Stimulated activated CD4-positive, alpha-beta T cell treated with anti-CD3 and anti-CD28 coated beads, TNF-alpha, amount 100 ng/mL, for 1 hour (primary cell): ENCODE measurements around the gene ZMAT5.
A peak's percentile ranks its signal among the peaks of the same experiment; 100 is the strongest.

ENCODE experiments used
- DNase-seq, 3 donors: peaks; one replicate each; pipeline ENCODE4 v3.0.0-alpha.2; 2020; ENCODE audit warnings: low read depth in 3 of 3, low spot score in 1 of 3

The ZMAT5 gene

DNA sequence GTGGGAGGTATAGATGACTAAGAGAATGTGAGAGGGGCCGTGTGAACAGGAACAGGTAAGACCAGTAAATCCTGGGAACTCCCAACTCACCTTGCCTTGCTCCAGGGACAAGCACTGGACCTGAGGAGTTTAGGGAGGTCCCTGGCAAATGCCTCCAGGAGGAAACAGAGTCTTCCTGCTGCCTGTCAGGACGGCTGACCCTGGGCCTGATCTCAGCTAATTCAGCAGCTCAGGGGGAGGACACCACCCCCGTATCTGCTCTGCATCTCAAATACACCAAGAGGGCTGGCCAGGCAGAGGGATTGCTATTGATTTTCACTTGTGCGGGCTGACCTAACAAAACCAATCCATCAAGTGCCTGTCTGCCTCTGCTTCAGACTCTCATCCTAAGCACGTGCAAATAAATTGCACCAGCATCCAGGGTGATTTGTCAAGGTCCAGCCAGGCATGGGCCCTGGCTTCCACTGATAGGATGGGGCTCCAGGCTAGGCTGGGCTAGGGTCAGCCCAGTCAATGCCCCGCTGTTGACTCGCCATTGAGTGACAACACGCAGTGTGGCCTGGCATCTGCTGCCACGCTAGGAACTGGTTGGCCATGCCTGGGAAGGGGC lies 20.7 kb upstream of the ZMAT5 start:
- DNase-seq: no peak

DNA sequence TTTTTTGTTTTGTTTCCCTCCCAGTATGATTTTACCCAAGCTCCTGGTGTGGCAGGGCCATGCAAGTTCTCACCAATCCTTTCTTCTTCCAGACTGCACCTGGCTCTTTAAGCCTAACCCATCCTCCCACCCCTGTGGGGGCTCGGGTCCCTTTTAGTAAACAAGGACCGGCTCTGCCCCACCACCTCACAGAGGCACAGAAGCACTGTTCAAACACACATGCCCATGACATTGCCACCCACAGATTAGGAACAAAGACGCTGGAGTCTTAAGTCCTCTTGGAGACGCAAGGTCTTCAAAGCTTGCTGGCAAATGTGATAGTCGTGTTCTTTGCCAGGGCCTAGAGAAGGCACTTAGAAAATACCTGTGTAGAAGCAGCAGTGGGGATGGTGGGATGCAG lies 19.2 kb upstream of the ZMAT5 start:
- DNase-seq: no peak

- no peak for DNase-seq
Measured at GRCh38 chr22:29784451-29785361, 17.9 kb upstream of the ZMAT5 start.

DNA sequence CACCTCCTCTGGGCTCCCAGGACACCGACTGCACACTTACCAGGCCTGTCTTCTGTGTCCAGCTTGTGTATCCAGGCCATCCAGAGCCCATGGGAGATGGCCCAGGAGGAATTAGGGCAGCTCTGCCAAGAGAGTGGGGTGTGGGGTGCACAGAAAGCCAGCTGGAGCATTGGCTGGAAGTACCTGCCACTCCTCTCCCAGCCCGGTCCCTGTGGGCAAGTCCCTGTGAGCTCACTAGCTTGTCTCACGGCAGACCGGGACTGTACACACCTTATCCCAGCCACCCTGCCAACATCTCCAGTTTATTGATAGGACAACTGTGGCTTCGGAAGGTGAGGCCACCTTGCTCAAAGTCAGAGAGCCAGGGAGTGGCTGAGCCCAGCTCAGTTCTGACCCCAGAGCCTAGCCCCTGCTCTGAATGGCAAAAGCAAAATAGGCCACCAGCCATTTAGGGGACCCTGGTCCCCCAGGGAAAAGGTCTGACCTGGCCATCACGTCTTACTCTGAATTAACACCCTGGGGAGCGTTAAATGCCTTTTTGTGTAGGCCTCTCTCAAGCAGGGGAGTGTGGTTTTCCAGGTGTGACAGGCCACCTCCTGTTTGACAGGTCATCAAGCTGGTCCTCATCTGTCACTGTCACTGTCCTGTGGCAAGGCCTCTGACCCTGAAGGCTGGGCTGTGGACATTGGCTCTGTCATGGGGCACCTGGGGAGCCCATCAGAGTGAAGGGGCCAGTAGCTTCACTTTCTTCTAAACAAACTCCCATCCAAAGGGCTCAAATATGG lies 15.4 kb upstream of the ZMAT5 start:
- no peak for DNase-seq

GRCh38 chr22:29780748-29781676 lies 14.2 kb upstream of the ZMAT5 start:
- DNase-seq: no peak

DNA sequence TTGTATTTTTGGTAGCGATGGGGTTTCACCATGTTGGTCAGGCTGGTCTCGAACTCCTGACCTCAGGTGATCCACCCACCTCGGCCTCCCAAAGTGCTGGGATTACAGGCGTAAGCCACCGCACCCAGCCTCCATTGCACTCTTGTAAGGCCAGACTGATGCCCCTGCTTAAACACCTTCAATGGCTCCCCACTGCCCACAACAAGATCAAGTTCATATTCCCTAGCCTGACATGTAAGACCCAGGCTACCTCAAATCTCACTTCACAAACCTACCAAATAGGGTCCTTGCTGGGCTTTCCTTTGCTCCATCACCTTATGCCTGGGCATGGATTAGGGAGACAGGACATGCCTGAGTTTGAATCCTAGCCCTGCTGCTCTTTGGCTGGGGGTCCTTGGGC lies 13.4 kb upstream of the ZMAT5 start:
- DNase-seq: no peak

DNA sequence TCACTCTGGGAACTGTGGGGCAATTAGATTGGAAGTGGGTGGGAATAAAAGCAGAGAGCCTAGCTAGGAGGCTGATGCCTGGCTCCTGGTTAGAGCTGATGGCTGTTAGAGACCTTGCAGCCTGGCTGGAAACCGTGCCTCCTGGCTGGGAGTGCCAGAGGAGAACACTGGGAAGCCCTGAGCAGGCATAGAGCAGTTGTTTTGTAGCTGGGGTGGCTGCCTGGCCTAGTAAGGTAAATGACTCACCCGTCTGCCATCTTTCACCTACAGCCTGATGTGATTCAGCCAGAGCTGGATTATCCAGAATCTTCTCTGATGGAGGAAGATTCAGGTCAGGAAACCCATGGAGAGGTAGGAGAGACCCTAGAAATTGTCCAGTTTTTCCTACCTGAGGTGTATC lies 6.4 kb upstream of the ZMAT5 start:
- DNase-seq: no peak

- DNase-seq: no peak
Measured at GRCh38 chr22:29772170-29772641, 5.4 kb upstream of the ZMAT5 start.

DNA sequence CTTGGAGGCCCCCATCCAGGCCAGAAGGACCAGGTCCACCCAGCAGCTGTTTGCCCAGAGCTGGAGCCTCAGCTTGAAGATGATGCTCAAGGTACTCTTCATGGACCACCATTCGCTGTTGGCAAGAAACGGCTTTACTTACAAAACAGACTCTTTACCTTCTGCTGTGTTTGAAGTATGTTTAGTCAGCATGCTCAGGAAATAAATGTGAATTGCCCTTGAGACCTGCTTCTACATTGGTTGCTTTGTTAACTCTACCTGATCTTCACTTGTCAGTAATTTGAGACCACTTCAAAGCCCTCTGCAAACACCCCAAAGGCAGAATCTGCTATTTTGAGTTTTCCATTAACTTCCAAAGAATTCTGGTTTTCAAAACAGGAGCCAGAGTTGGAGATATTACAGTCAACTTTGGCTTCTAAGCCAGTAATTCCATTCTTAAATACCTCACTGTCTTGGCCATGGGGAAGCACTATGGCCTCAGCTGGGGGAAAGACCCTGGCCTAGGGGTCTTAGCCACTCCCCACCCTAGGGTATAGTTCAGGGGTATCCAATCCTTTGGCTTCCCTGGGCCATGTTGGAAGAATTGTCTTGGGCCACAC lies 3.0 kb upstream of the ZMAT5 start:
- no peak for DNase-seq

- DNase-seq: no peak
Measured at GRCh38 chr22:29768052-29768693, 1.4 kb upstream of the ZMAT5 start.

DNA sequence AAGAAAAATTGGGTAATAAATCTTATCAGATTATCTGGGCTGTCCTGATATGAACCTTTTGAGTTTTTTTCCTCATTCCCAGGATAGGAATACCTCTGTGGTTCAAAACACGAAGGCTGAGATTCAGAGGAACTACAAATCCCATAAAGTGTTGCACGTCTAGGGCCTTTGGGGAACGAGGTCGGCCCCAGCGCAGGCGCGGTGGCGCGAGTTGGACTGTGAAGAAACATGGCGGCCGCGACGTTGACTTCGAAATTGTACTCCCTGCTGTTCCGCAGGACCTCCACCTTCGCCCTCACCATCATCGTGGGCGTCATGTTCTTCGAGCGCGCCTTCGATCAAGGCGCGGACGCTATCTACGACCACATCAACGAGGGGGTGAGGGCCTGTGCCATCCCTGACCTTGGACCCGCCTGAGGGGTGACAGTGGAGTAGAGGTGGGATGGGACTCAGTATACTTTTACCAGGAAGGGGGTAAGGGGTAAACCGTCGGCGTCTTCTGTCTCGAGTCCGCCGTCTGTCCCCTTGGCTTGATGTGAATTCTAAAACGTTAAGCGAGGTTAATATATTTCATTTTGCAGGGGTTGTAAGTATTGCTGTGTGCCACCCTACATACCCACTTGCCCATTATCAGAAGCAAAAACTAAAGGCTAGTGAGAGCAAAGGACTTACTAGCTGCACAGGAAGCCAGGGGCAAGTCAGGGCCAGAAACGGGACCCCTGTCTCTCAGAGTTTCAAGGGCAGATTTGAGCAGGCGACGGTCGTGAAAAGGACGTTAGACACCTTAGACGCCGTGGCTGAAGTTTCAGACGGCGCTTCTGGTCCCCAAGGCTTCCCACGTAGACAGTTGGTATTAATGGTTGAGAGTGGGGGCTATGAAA lies 604 bp upstream of the ZMAT5 start, which contains the start of gene UQCR10:
UQCR10 (plus strand) TSS at position 199 of the 881 bp plus-strand sequence; CDS start at position 229, 30 bp downstream.
- peak; percentile 81 to 86 (median 84) for DNase-seq

DNA sequence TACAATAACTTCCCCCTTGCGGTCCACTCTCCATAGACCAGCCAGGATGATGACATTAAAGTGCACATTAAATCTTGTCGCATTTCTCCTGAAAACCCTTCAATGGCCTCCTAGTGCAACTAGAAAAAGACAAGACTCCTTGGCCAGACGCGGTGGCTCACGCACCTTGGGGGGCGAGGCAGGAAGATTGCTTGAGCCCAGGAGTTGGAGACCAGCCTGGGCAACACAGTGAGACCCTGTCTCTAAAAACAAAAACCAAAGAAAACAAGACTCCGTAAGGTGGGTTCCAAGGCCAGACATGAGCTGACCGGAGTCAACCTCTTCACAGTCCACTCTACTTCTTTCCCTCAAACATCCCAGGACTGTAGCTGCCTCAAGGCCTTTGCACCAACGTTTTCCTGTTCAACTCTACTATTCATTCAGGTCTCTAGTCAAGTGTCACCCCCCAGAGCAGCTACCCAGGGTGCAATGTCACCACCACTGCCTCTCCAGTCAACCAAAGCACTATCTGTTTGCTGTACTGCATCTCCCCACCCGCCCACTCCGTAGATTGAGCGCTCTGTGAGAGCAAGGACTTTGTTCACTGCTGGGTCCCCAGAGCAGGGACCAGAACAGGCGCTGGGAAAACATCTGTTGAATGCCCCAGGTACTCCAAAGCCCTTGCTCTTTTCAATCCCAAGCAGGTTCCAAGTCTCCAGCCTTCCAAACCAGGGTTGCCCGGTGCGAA lies 739 bp downstream of the ZMAT5 start:
- no peak for DNase-seq

DNA sequence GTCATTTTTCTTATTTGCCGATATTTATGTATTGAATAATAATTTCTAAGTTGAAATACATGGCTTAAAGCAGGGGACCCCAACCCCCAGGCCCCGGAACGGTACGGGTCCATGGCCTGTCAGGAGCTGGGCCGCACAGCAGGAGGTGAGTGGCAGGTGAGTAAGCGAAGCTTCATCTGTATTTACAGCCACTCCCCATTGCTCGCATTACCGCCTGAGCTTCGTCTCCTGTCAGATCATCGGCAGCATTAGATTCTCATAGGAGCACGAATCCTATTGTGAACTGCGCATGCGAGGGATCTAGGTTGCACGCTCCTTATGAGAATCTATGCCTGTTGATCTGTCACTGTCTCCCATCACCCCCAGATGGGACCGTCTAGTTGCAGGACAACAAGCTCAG lies 4.5 kb downstream of the ZMAT5 start:
- no peak for DNase-seq

- DNase-seq: no peak
Measured at GRCh38 chr22:29758959-29759358, 7.8 kb downstream of the ZMAT5 start.

- no peak for DNase-seq
Measured at GRCh38 chr22:29758068-29758622, 8.7 kb downstream of the ZMAT5 start.

DNA sequence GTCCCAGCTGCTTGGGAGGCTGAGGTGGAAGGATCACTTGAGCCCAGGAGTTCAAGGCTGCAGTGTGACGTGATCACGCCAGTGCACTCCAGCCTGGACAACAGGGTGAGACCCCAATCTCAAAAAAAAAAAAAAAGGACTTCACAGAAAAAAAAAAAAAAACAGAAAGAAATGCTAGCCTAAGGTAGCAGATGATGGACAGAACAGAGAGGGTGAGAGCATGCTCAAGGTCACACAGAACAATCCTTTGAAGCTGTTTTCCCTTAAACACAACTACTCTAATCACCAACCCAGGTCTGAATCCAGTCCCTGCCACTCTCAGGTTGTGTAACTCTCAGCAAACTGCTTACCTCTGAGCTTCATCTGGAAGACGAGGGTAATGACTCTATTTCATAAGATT lies 9.7 kb downstream of the ZMAT5 start:
- DNase-seq: no peak

- DNase-seq: no peak
Measured at GRCh38 chr22:29756341-29756740, 10.5 kb downstream of the ZMAT5 start.

- DNase-seq: no peak
Measured at GRCh38 chr22:29755889-29756288, 10.9 kb downstream of the ZMAT5 start.
